Fibroblast of skin of right biceps (primary cell): ENCODE results near the gene TTLL5.
"Not testable (repeated sequence)": the region's sequence is repeated elsewhere in the genome, so short reads cannot be mapped to it uniquely, and the experiment has no call there.

Experiments
- DNase-seq: peaks from one replicate; pipeline ENCODE4 v3.0.0-alpha.2; 2013

The TTLL5 gene

GRCh38 chr14:75920421-75920820 is 259.4 kb downstream of the TTLL5 start:
- not testable (repeated sequence) for DNase-seq

- DNase-seq = not testable (repeated sequence)
Observed at GRCh38 chr14:75925141-75925840, 264.2 kb downstream of the TTLL5 start.

DNA sequence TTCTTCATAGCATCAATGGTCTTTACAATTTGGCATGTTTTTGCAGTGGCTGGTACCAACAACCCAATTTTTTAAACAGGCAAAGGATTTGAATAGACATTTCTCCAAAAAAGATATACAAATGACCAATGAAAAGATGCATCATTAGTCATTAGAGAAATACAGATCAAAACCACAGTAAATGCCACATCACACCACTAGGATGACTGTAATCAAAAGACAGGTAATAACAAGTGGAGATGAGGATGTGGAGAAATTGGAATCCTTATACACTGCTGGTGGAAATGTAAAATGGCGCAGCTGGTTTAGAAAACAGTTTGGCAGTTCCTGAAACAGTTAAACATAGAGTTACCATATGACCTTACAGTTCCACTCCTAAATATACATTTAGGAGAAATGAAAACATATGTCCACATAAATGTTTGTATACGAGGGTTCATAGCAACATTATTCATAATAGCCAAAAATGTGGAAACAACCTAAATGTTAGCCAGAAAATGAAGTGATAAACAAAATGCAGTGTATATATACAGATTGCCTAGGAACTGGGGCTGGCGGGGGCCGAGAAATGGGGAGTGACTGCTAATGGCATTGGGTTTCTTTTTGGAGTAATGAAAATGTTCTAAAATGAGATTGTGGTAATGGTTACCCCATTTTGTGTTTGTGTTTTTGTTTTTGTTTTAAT is 265.5 kb downstream of the TTLL5 start:
- DNase-seq = no peak

DNA sequence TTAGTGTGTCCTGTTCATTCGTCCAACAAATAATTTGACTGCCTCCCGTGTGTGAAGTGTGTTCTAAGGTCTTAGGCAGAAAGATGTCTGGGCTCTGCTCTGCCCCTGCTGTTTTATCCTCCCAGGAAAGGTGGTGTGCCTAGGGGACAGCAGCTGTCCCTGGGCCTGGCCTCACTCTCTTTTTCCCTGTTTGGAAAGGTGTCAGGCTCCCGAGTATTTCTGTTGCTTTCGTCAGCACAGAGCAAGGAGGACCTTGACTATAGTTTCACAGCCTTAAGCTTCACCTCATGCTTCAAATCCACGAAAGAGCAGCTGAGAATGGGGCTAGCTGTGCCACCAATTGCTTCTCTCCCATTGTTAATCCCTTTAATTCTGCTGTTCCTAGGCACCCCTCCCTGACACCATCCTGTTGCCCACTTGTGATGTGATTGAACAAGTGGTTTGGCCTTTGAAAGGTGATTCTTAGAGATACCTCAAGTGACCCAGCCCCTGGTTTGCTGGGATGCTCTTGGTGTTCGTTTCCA is 266.6 kb downstream of the TTLL5 start:
- DNase-seq = no peak

- DNase-seq = peak; percentile 20
Observed at GRCh38 chr14:75928690-75929181, 267.7 kb downstream of the TTLL5 start.

GRCh38 chr14:75933712-75934296 is 272.8 kb downstream of the TTLL5 start:
- no peak for DNase-seq

DNA sequence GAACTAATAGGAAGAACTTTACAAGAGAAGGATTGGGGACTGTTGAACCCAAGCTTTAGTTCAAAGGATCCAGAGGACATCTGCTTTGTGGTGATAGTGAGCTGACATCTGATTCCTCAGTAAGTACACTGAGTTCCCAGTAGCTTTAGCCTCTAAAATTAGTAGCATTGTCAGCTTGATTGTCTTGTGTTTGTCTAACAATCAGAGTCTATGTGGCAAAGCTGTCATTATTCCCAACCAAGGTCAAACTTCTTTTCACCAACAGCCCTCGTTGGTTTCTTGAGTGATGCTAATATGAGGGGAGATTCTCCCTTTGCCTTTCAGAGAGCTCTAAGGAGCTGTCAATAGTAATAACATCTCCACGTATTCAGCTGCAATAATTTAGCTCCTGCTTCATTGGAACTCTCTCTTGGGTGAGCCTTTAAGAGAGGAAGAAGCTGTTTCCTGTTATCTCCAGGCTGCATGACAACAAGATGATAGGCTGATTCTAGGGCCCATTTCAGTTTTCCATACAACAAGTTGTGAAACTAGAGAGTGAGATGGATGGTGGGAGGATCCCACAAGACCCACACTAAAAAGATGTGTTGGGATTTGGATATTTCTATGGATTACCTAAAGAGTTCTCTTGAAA is 274.1 kb downstream of the TTLL5 start:
- no peak for DNase-seq

GRCh38 chr14:75939200-75939599 is 278.2 kb downstream of the TTLL5 start:
- no peak for DNase-seq

- DNase-seq = peak; percentile 34
Observed at GRCh38 chr14:75941030-75941429, 280.0 kb downstream of the TTLL5 start.

GRCh38 chr14:75944607-75945241 is 283.7 kb downstream of the TTLL5 start:
- DNase-seq = no peak

- DNase-seq = no peak
Observed at GRCh38 chr14:75946785-75947184, 285.7 kb downstream of the TTLL5 start.

- no peak for DNase-seq
Observed at GRCh38 chr14:75952489-75952888, 291.4 kb downstream of the TTLL5 start.

DNA sequence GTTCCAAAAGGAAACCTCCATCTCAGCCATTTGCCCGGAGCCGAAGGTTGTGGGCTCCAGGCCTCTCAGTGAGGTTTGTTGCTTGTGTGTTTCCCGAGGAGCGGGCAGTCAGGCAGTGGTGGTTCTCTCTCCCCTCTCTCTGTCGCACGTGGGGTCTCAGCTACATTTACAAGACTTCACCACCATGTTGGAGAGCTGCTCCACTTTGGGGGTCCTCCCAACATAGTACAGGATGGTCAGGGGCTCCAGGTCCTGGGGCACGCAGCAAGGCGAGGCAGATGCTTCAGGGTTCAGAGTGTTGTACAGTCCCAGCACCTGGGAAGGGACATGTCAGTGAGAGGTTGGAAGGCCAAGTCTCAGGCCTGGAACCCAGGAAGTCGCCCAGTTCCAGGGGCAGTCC is 298.0 kb downstream of the TTLL5 start:
- no peak for DNase-seq

GRCh38 chr14:75960231-75960630 is 299.2 kb downstream of the TTLL5 start:
- DNase-seq = no peak

- no peak for DNase-seq
Observed at GRCh38 chr14:75961662-75962061, 300.6 kb downstream of the TTLL5 start.

DNA sequence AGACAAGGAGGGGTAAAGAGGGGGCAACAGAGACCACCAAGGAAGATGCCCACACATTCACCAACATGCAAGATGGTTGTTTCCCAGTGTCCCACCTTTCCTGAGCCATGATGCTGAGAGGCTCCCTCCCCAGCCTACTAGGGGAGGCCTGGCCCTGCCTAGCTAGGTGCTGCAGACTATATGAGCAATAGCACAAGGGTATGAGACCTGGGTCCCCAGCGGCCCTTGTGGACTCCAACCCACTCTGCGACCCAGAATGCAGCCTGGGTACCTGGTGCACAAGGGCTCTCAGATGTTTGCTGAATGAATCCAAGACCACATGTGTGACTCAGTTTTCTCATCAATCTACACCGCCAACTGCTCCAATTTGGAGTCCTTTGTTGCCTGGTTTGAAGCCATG is 306.8 kb downstream of the TTLL5 start:
- DNase-seq = no peak

DNA sequence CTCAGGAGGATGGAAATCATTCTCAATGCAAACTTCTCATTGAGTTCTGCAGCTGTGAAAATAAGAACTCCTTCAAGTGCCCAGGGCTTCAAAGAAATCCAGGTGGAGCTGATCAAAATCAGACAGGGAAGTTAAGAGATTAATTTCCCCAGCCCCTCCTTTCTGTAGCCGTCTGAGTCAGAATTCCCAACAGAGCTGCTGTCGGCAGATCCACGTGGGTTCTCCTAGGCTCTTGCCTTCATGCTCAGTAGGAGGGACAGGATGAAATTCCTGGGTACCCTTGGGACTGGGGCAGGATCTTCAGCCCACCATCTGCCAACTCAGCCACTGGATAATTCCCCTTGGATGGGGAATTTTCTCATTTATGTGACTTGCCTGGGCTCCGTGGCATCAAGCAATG is 307.4 kb downstream of the TTLL5 start:
- peak; percentile 81 for DNase-seq

DNA sequence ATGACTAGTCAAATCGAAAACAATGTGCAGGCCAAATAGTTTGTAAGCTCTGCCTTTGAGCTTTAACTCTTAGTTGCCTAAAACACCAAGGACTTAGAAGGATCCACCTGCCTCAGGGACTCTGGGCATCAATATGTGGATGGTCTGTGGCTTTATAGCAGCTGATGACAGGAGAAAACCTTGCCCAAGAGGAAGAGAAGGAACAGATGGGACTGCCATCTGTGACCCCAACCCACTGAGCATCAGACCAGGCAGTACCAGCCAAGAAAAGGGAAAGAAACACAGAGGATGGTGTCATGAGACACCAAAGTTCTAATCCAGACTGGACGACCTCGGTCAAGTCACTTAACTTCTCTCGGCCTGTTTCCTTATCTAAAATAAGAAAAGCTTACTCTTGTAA is 308.1 kb downstream of the TTLL5 start:
- DNase-seq = no peak

DNA sequence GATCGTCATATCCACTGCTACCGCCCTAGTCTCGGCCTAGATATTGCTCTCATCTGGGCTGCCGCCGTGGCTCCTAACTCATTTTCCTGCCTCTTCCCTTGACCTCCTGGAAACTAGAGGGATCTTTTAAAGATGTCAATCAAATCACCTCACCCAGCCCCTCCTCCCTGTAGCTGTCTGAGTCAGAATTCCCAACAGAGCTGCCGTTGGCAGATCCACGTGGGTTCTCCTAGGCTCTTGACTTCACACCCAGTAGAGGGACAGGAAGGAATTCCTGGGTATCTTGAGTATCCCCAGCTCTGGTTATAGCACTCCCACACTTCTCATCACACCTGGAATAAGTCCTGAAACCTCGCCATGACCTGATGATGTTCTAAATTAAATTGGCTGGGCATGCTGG is 308.8 kb downstream of the TTLL5 start:
- DNase-seq = peak; percentile 29

DNA sequence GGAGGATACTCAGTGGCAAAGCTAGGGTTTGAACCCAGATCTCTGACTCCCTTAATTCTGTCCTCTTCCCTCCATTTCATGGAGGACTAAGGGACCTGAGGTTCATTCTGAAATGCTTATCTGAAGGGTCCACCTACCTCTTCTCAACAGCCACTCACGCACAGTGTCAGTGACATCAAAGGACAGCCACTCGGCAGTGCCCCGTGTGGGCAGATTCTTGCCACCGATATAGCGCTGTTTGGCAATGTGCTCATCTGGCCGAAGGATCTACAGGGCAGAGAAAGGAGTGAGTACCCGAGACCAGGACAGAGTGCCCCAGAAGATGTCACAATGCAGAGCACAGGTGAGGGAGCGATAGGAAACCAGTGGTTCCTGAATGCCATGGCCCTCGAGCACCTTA is 309.9 kb downstream of the TTLL5 start:
- no peak for DNase-seq

GRCh38 chr14:75971509-75971908 is 310.5 kb downstream of the TTLL5 start:
- DNase-seq = no peak

- DNase-seq = no peak
Observed at GRCh38 chr14:75972801-75973421, 311.9 kb downstream of the TTLL5 start.
